Measurements from ENCODE around the gene C11orf65.
"Not testable (repeated sequence)": the region's sequence is repeated elsewhere in the genome, so short reads cannot be mapped to it uniquely, and the experiment has no call there.

Gene C11orf65

DNA sequence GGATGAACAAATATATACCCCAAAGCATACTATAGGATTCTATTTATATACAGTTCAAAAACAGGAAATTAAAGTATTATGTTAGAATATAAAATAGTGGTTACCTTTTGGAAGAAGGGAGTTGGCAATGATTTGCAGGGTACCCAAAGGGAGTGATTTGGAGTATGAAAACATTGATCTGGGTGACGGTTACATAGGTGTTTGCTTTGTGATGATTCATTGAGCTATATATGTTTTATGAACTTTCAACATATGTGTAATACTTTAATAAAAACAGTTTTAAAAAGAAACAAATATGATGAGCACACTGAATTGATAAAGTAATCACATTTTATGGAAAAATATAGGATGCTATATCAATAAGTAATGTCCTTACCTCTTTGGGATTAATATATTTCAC, 36.0 kb downstream of the C11orf65 start:
- H3K27ac ChIP-seq, result no peak overlapping the region
- TF ChIP-seq, protein P1, sequence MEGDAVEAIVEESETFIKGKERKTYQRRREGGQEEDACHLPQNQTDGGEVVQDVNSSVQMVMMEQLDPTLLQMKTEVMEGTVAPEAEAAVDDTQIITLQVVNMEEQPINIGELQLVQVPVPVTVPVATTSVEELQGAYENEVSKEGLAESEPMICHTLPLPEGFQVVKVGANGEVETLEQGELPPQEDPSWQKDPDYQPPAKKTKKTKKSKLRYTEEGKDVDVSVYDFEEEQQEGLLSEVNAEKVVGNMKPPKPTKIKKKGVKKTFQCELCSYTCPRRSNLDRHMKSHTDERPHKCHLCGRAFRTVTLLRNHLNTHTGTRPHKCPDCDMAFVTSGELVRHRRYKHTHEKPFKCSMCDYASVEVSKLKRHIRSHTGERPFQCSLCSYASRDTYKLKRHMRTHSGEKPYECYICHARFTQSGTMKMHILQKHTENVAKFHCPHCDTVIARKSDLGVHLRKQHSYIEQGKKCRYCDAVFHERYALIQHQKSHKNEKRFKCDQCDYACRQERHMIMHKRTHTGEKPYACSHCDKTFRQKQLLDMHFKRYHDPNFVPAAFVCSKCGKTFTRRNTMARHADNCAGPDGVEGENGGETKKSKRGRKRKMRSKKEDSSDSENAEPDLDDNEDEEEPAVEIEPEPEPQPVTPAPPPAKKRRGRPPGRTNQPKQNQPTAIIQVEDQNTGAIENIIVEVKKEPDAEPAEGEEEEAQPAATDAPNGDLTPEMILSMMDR (conservative IDR thresholded peaks at IDR 0.05), result no peak

DNA sequence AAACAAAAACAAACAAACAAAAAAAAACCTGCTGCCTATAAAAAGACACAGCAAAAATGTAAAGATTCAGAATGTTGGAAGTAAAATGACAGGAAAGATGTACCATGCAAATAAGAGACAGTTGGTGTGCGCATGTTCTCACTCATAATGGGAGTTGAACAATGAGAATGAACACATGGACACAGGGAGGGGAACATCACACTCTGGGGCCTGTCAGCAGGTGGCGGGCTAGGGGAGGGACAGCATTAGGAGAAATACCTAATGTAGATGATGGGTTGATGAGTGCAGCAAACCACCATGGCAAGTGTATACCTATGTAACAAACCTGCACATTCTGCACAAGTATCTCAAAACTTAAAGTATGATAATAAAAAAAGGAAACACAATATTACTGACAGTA, 49.8 kb downstream of the C11orf65 start:
- TF ChIP-seq, protein P1 (conservative IDR thresholded peaks at IDR 0.05), result peak; percentile 86
- not testable (repeated sequence) for H3K27ac ChIP-seq

DNA sequence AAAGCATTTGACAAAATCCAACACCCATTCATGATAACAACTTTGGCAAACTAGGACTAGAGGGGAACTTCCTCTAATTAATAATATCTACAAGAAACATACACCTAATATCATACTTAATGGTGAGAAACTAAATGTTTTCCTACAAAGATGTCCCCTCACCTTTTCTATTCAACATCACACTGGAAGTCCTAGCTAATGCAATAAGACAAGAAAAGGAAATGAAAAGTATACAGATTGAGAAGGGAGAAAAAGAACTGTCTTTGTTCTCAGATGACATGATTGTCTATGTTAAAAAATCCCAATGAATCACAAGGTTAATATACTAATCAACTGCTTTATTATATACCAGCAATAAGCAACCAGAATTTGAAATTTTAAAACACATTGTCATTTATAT, 52.4 kb downstream of the C11orf65 start:
- TF ChIP-seq, protein P1 (conservative IDR thresholded peaks at IDR 0.05), result no peak
- H3K27ac ChIP-seq, result no peak overlapping the region

DNA sequence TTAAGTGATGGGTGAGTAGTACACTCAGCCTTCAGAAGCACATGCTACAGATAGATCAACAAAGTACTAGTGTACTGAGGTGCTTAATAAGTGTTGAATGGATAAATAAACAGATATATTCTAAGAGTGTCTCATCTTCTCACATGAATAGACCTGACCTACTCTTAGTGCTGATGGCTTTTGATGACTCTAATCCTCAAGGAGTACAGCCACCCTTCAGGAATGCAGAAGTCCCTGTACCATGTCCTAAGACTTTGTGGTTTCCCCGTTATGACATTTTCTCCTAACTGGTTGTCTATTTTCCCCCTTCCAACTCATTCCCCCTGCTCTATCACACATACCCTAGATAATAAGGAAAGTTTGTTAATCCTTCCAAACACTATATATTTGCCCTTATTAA, 61.6 kb downstream of the C11orf65 start:
- no peak overlapping the region for H3K27ac ChIP-seq
- TF ChIP-seq, protein P1 (conservative IDR thresholded peaks at IDR 0.05), result no peak

DNA sequence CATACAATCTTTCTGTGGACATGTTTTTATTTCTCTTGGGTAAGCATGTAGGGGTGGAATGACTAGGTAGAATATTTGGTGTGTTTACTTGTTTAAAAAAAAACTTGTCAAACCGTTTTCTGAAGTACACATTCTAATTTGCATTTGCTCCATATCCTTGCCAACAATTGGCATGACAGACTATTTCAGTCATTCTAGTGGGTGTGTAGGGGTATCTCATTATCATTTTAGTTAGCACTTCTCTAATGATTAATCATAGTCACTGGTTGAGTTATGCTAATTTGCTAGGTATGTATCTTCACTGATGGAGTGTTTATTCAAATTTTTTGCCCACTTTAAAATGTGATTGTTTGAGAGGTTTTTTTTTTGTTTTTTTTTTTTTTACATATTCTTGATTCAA, 64.3 kb downstream of the C11orf65 start:
- TF ChIP-seq, protein P1 (conservative IDR thresholded peaks at IDR 0.05), result no peak
- no peak overlapping the region for H3K27ac ChIP-seq

DNA sequence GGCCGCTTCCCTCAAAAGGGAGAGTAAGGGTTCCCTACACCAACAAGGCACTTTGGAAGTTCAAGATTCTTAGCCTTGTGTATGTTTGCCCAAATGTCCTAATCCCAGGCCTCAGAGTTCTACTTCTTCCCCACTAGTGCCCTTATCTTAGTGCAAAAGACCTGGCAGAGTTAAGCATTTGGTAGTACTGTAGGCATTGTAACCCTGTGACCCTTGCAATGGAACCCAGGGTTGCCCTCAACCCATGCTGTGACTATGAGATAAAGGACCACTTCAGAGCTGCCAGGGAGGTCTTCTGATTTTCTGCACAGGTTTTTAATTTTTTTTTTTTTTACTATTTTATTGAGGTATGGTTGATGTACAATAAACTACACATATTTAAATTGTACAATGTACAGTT, 65.1 kb downstream of the C11orf65 start:
- H3K27ac ChIP-seq, result no peak overlapping the region
- TF ChIP-seq, protein P1 (conservative IDR thresholded peaks at IDR 0.05), result no peak

DNA sequence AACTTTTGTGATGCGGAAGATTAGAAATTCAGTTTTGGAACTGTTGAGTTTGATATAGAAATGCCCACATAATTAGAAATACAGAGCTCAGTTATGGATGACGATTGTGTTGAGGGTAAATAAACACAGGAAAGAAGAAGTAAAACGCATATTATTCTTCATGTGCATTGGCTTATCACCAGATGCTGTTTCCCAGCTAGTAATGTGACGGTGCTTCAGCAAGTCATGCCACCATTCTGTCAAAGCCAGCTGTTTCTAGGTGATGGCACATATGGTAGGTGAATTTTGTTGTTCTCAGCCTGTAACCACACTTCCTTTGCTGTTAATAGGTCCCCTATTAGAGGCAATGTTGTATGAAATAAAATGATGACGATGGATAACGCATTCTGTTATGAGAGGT, 68.9 kb downstream of the C11orf65 start:
- H3K27ac ChIP-seq, result no peak overlapping the region
- TF ChIP-seq, protein P1 (conservative IDR thresholded peaks at IDR 0.05), result no peak

DNA sequence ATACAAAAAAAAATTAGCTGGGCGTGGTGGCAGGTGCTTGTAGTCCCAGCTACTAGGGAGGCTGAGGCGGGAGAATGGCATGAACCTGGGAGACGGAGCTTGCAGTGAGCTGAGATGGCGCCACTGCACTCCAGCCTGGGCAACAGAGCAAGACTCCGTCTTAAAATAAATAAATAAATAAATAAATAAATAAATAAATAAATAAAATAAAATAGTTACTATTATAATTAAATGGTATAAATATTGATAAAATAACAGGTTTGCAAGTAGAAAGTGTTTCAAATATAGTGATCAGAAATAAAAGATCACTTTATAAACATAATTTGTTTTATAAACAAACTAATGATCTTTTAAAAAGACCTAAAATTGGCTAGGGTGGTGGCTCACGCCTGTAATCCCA, 70.7 kb downstream of the C11orf65 start:
- not testable (repeated sequence) for H3K27ac ChIP-seq

Data from VCaP (cell line).